Endodermal cell (in vitro differentiated cells): Measurements from ENCODE around the gene PPM1L. TPM values are rescaled to one million over a fixed set of nuclear protein-coding genes. Genes with fewer than 3 reads are reported as not detected.

ENCODE experiments used
- DNase-seq: peaks from one replicate; pipeline ENCODE4 v3.0.0-alpha.2; 2017
- H3K27ac ChIP-seq: 2 replicates; pipeline ENCODE4 v1.5.1; 2013; ENCODE audit warnings: mild to moderate bottlenecking, low read depth, low read length, moderate library complexity
- H3K27me3 ChIP-seq: 2 replicates; pipeline ENCODE4 v1.6.1; 2013; ENCODE audit warnings: mild to moderate bottlenecking, low read length, moderate library complexity; ENCODE audit not compliant: insufficient read depth, control insufficient read depth, poor library complexity, severe bottlenecking
- H3K36me3 ChIP-seq: 2 replicates; pipeline ENCODE4 v1.7.0; 2013; ENCODE audit warnings: mild to moderate bottlenecking, low read length, moderate library complexity; ENCODE audit not compliant: control insufficient read depth, insufficient read depth
- H3K4me1 ChIP-seq: one replicate; pipeline ENCODE4 v1.7.0; 2013; ENCODE audit warnings: low read length; ENCODE audit not compliant: control insufficient read depth, insufficient read depth
- H3K4me3 ChIP-seq: 2 replicates; pipeline ENCODE4 v1.5.1; 2013; ENCODE audit warnings: mild to moderate bottlenecking, low read length, moderate library complexity
- H3K9ac ChIP-seq: 2 replicates; pipeline ENCODE4 v1.6.1; 2013; ENCODE audit warnings: mild to moderate bottlenecking, low read length, moderate library complexity; ENCODE audit not compliant: poor library complexity, severe bottlenecking; ENCODE audit errors: extremely low read depth
- H3K9me3 ChIP-seq: 2 replicates; pipeline ENCODE4 v1.6.1; 2013; ENCODE audit warnings: mild to moderate bottlenecking, low read length, moderate library complexity; ENCODE audit not compliant: control insufficient read depth
- H3K27ac Mint-ChIP-seq: 2 replicates; pipeline ENCODE4 v1.8.0; 2020; ENCODE audit warnings: mixed read lengths
- H3K27me3 Mint-ChIP-seq: 2 replicates; pipeline ENCODE4 v1.8.0; 2021; ENCODE audit warnings: mild to moderate bottlenecking, mixed read lengths; ENCODE audit not compliant: insufficient read depth
- H3K36me3 Mint-ChIP-seq: 2 replicates; pipeline ENCODE4 v1.8.0; 2020; ENCODE audit warnings: low read depth, mixed read lengths
- H3K4me1 Mint-ChIP-seq: 2 replicates; pipeline ENCODE4 v1.8.0; 2020; ENCODE audit warnings: mixed read lengths
- H3K4me3 Mint-ChIP-seq: 2 replicates; pipeline ENCODE4 v1.8.0; 2020; ENCODE audit warnings: mild to moderate bottlenecking, moderate library complexity, mixed read lengths
- H3K9me3 Mint-ChIP-seq: 2 replicates; pipeline ENCODE4 v1.8.0; 2020; ENCODE audit warnings: mild to moderate bottlenecking, mixed read lengths
- CTCF ChIP-seq: fragments of 200-600 bp; sonication (generic); conservative IDR thresholded peaks from 2 replicates; pipeline ENCODE4 v1.5.0; 2021; ENCODE audit warnings: antibody characterized with exemption, mild to moderate bottlenecking
- WGBS, 2 experiments: methylation state at CpG; one replicate each; pipeline versions ENCODE4 v1.1.5 to v1.1.7; 2013; ENCODE audit warnings: missing lambda C conversion rate in 2 of 2, mixed read lengths in 1 of 2; ENCODE audit not compliant: insufficient coverage in 1 of 2, insufficient read length in 1 of 2; 5-methylcytosine and 5-hydroxymethylcytosine counted together
- total RNA-seq, 2 donors: library from RNA; stranded (reverse); fragmentation: NEBNext Ultra II Directional in 1 of 2; extraction: Animal tissue kit (Norgen Biotek cat#: 25700) in 1 of 2; gene quantifications; 2 replicates in 1 of 2; 3 replicates in 1 of 2; pipeline ENCODE4 v1.2.1, GENCODE V29; 2021

Gene PPM1L
- total RNA-seq, 2 donors from 2014 or later = 1.6 to 3.3 TPM

- Mint-ChIP-seq H3K4me3 (no peak overlapping the region), H3K27me3 (no peaks in the 10 kb centered on the region), H3K4me1 (no peaks in the 10 kb centered on the region), H3K36me3 (no peaks in the 10 kb centered on the region), H3K9me3 (peaks cover 4% of the 10 kb centered on the region), H3K27ac (no peak overlapping the region)
- Histone ChIP-seq H3K36me3 (no peaks in the 10 kb centered on the region), H3K4me1 (no peaks in the 10 kb centered on the region), H3K27ac (no peak overlapping the region), H3K4me3 (no peak overlapping the region), H3K27me3 (no peaks in the 10 kb centered on the region), H3K9ac (no peak overlapping the region), H3K9me3 (peaks cover 4% of the 10 kb centered on the region)
- no peak for TF ChIP-seq CTCF
- DNase-seq = no peak
- WGBS, 2 experiments = 89 to 91% methylated on average over 2 of the region's 2 CpGs
Observed at GRCh38 chr3:160840590-160840989, 84.6 kb downstream of the PPM1L start.

GRCh38 chr3:160841455-160841854 is 85.4 kb downstream of the PPM1L start:
- H3K27me3 ChIP-seq = no peaks in the 10 kb centered on the region
- peaks cover 4% of the 10 kb centered on the region for H3K9me3 ChIP-seq
- Mint-ChIP-seq H3K9me3 (peaks cover 4% of the 10 kb centered on the region), H3K36me3 (no peaks in the 10 kb centered on the region), H3K27me3 (no peaks in the 10 kb centered on the region), H3K4me3 (no peak overlapping the region), H3K4me1 (no peaks in the 10 kb centered on the region), H3K27ac (no peak overlapping the region)
- 83 to 91% methylated on average over 1 of the region's 1 CpG for WGBS, 2 experiments
- no peak overlapping the region for H3K4me3 ChIP-seq
- no peaks in the 10 kb centered on the region for H3K36me3 ChIP-seq
- H3K4me1 ChIP-seq = no peaks in the 10 kb centered on the region
- no peak for DNase-seq
- no peak overlapping the region for H3K9ac ChIP-seq
- no peak for TF ChIP-seq CTCF
- no peak overlapping the region for H3K27ac ChIP-seq

- Mint-ChIP-seq H3K4me3 (no peak overlapping the region), H3K9me3 (peaks cover 4% of the 10 kb centered on the region), H3K27me3 (no peaks in the 10 kb centered on the region), H3K27ac (no peak overlapping the region), H3K36me3 (no peaks in the 10 kb centered on the region), H3K4me1 (no peaks in the 10 kb centered on the region)
- Histone ChIP-seq H3K36me3 (no peaks in the 10 kb centered on the region), H3K4me1 (no peaks in the 10 kb centered on the region), H3K4me3 (no peak overlapping the region), H3K27ac (no peak overlapping the region), H3K27me3 (no peaks in the 10 kb centered on the region), H3K9me3 (peaks cover 4% of the 10 kb centered on the region), H3K9ac (no peak overlapping the region)
- no peak for TF ChIP-seq CTCF
- 88 to 90% methylated on average over 2 to 3 of the region's 3 CpGs for WGBS, 2 experiments
- DNase-seq = no peak
Observed at GRCh38 chr3:160842021-160843005, 86.3 kb downstream of the PPM1L start.
